Epithelial cell of proximal tubule (primary cell): ENCODE results near the gene PGM2L1. TPM values are rescaled to one million over a fixed set of nuclear protein-coding genes. Genes with fewer than 3 reads are reported as not detected.

Experiments
- DNase-seq: peaks from one replicate; pipeline ENCODE4 v3.0.0-alpha.2; 2011; ENCODE audit warnings: low read depth
- H3K4me3 ChIP-seq: 2 replicates; pipeline ENCODE4 v1.5.1; 2011; ENCODE audit warnings: low read depth, mild to moderate bottlenecking, low read length
- CTCF ChIP-seq: conservative IDR thresholded peaks from 2 replicates; pipeline ENCODE4 v1.5.1; 2012; ENCODE audit warnings: low read depth, mild to moderate bottlenecking, low read length
- total RNA-seq: library from RNA; depleted of rRNA; stranded (reverse); fragments of >200 nt; gene quantifications from 2 replicates; pipeline ENCODE4 v1.2.3, GENCODE V29; 2015

PGM2L1 gene
- total RNA-seq, 1 donor from 2014 or later = 10.3 TPM

- DNase-seq = no peak
- no peak for TF ChIP-seq CTCF
Observed at GRCh38 chr11:74282421-74282820, 115.8 kb downstream of the PGM2L1 start.

GRCh38 chr11:74280494-74280893 lies 117.7 kb downstream of the PGM2L1 start:
- no peak overlapping the region for H3K4me3 ChIP-seq
- TF ChIP-seq CTCF = no peak
- no peak for DNase-seq

More at GRCh38 chr11:74282421-74282820, 115.8 kb downstream of the PGM2L1 start:
- H3K4me3 ChIP-seq = no peak overlapping the region

Other genes with a start within 250 kb of the PGM2L1 start
- gene C2CD3, start 227.4 kb downstream of the PGM2L1 start, total RNA-seq = 15.1 and 24.6 TPM in 2 replicates
- 46.8 and 79.5 TPM in 2 replicates for gene PPME1, start 227.1 kb downstream of the PGM2L1 start, total RNA-seq
- 0.51 and 0.81 TPM in 2 replicates for gene P4HA3, start 86.8 kb downstream of the PGM2L1 start, total RNA-seq
- 0.98 and 4.9 TPM in 2 replicates for gene KCNE3, start 69.1 kb upstream of the PGM2L1 start, total RNA-seq
- gene LIPT2, start 95.3 kb upstream of the PGM2L1 start, total RNA-seq = 7.1 and 8.8 TPM in 2 replicates
- 16.7 and 18.8 TPM in 2 replicates for gene POLD3, start 194.1 kb upstream of the PGM2L1 start, total RNA-seq